DMS53 treated with DMSO at 0.1 percent for 48 hours (cell line): ENCODE measurements around the gene KCNC4.
A peak's percentile ranks its signal among the peaks of the same experiment; 100 is the strongest.

Source experiments
- DNase-seq: peaks from one replicate; lab custom pipeline; 2025; ENCODE audit not compliant: unreplicated experiment; lab: John Stamatoyannopoulos, UW

The KCNC4 gene

DNA sequence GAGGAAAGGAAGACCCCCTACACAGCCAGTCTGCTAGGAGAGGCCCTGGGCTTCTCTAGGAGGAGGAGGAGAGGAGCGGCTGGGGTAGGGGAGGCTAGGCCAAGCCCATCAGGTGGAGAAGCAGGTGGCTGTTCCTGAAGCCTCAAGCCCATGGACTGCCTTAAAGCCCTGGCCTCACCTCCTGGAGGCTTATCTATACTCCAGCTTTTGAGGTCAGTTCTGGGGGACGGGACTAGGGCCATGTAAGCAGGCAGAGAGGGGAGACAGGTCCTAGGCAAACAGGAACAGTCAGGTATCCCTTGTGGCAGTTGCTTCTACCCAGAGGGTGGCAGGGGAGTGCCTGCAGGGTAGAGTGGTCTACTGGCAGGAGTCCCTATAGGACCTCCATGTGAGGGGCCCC is 40.6 kb downstream of the KCNC4 start:
- no peak for DNase-seq

GRCh38 chr1:110253213-110253612 is 43.1 kb downstream of the KCNC4 start:
- no peak for DNase-seq

DNA sequence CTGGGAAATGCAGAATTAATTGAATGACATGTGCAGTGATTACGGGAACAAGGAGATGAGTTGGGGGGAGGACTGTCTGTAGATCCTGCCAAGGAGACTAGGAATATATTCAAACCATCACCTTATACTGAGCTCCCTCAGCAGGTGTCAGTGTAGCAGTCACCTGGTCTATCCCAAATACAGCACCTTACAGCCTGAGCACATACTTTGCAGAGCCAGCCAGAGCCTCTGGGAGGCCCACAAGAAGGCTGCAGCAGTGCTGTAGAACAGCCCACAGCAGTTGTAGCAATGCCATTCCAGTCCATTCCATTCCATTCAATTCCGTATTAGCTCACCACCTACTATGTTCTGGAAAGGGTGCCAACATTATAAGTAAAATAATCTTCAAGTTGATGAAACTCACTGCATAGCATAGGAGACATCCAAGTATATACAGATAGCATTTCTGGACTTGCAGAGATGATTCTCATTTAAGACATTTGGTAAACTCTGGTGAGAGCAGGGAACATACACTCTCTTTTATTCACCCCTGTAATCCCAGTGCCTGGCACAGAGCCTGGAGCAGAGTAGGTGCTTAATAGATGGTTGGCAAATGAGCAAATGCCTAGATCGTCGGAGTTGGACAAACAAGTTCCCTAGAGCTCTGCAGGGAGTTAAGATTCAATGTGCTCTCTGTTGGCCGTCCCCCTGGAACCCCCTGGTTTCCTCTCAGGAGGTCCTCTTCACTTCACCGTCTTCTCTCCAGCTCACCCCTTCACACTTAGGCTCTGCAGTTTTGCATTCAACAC is 44.7 kb downstream of the KCNC4 start:
- DNase-seq, result no peak

- DNase-seq, result peak; percentile 75
Observed at GRCh38 chr1:110255392-110255787, 45.3 kb downstream of the KCNC4 start.

- no peak for DNase-seq
Observed at GRCh38 chr1:110258734-110259133, 48.6 kb downstream of the KCNC4 start.

- no peak for DNase-seq
Observed at GRCh38 chr1:110259770-110260169, 49.7 kb downstream of the KCNC4 start.
